Heart right ventricle (tissue), 16 donors: ENCODE results near the gene BTG1. TPM values are rescaled to one million over a fixed set of nuclear protein-coding genes. Genes with fewer than 3 reads are reported as not detected.

ENCODE experiments used
- ATAC-seq, 8 donors: fragments of 200-7000 bp; cut with Tn5 transposase; one replicate each; pipeline ENCODE4 v1.9.1; 2020; ENCODE audit warnings: mild to moderate bottlenecking in 8 of 8, moderate library complexity in 8 of 8, moderate number of reproducible peaks in 1 of 8
- DNase-seq, 2 donors: peaks; one replicate each; pipeline ENCODE4 v3.0.0-alpha.2; 2020
- H3K27ac ChIP-seq, 10 donors: fragments of 200-600 bp; sonication (generic) in 2 of 10; one replicate each; pipeline versions ENCODE4 v1.5.0 to v1.8.0; 2020 to 2022; ENCODE audit warnings: mild to moderate bottlenecking in 3 of 10
- H3K27me3 ChIP-seq, 7 donors: fragments of 200-600 bp; one replicate each; pipeline ENCODE4 v1.8.0; 2021 to 2022; ENCODE audit warnings: mild to moderate bottlenecking in 2 of 7
- H3K36me3 ChIP-seq, 9 donors: fragments of 200-600 bp; sonication (generic) in 1 of 9; one replicate each; pipeline versions ENCODE4 v1.5.0 to v1.8.0; 2020 to 2022; ENCODE audit warnings: mild to moderate bottlenecking in 2 of 9
- H3K4me1 ChIP-seq, 9 donors: fragments of 200-600 bp; sonication (generic) in 1 of 9; one replicate each; pipeline versions ENCODE4 v1.5.0 to v1.8.0; 2020 to 2022; ENCODE audit warnings: mild to moderate bottlenecking in 4 of 9
- H3K4me3 ChIP-seq, 10 donors: fragments of 200-600 bp; sonication (generic) in 2 of 10; one replicate each; pipeline versions ENCODE4 v1.5.0 to v1.8.0; 2020 to 2022; ENCODE audit warnings: mild to moderate bottlenecking in 7 of 10, moderate library complexity in 2 of 10
- H3K9me3 ChIP-seq, 11 donors: fragments of 200-600 bp in 10 of 11; sonication (generic) in 2 of 11; one replicate each; pipeline versions ENCODE4 v1.5.0 to v1.8.0; 2013 to 2022; ENCODE audit warnings: mild to moderate bottlenecking in 2 of 11, control low read depth in 1 of 11, moderate library complexity in 1 of 11
- CTCF ChIP-seq, 9 donors: fragments of 200-600 bp; sonication (generic) in 2 of 9; IDR thresholded peaks; one replicate each; pipeline versions ENCODE4 v1.5.0 to v1.8.0; 2021 to 2022; ENCODE audit warnings: antibody characterized with exemption in 9 of 9, mild to moderate bottlenecking in 5 of 9, moderate library complexity in 1 of 9
- WGBS, 2 donors: extraction: QIAGEN DNeasy Blood & Tissue Kit; methylation state at CpG; one replicate each; pipeline ENCODE4 v1.1.7; 2013; ENCODE audit warnings: inconsistent platforms in 1 of 2; 5-methylcytosine and 5-hydroxymethylcytosine counted together
- intact Hi-C, 10 donors: fragments of 100-400 bp; cut with DNase I; formaldehyde crosslinking; loops; one replicate each; pipeline versions ENCODE4 v1.11.1 to v1.14.2; 2022
- polyA plus RNA-seq, 2 donors: library from polyadenylated mRNA; stranded (reverse); fragments of 200-250 nt; gene quantifications; one replicate each; pipeline ENCODE4 v1.2.3, GENCODE V29; 2013
- total RNA-seq, 10 donors: library from RNA; stranded (reverse); fragmentation: NEBNext Ultra II Directional in 3 of 10; extraction: Animal tissue kit (Norgen Biotek cat#: 25700) in 3 of 10; gene quantifications; one replicate each; pipeline versions ENCODE4 v1.2.1 to v1.2.4, GENCODE V29; 2021 to 2023
- donor health status: Arrhythmogenic right ventricular cardiomyopathy.
- donor health status: ischemic (EF 13 %, LVEDD 7.1; RV severe dilation, severe dysfunction).
- donor health status: healthy with polysubstance abuse.
- donor health status: DM: no; HTN: yes; CAD: no.
- donor health status: DM: no; HTN: no; CAD: no.
- donor health status: ischemic (EF 25% LVEDD 6.9; RV normal size, moderate dysfunction).
- donor health status: ischemic (EF 25% LVEDD 5.7; RV mildly dilated, moderate dysfunction).
- donor health status: healthy.
- donor health status: DM: yes; HTN: yes; CAD: no.
- donor health status: Ischemic cardiomyopathy.
- donor health status: ischemic (EF 35%, LVEDD 5.7; RV mildly dilated, moderate dysfunction).
- donor health status: nonischemic (EF 11% LVEDD 7.7; RV severe dilation, severe dysfunction).
- donor health status: DM: yes; HTN: yes; CAD: no.
- donor health status: PGD.
- donor health status: ischemic (EF 29% LVEDD 5.4; RV normal size, mild dysfunction).
- donor health status: nonischemic (EF 23%, LVEDD 6.1; RV moderate dilation, normal function).

BTG1 gene
- total and polyA plus RNA-seq, 12 donors: 20.0 to 127 (median 61.0) TPM

- intact Hi-C loops: loop anchor here (2.0 to 10.0 kb wide), 20 partner anchors 81 to 762 kb away; no protein-coding TSS in a partner anchor
These were observed 1.0 kb upstream of the BTG1 start for GRCh38 chr12:92146497-92147224.

GRCh38 chr12:92145481-92145730 lies 240 bp downstream of the BTG1 start:
- DNase-seq: no peak
- no peak for TF ChIP-seq CTCF (IDR thresholded peaks at IDR 0.05)
- Histone ChIP-seq H3K4me1 (peaks cover 0 to 31% (median 8%) of the 10 kb centered on the region in 9 donors), H3K36me3 (peaks cover 0 to 43% (median 5%) of the 10 kb centered on the region in 9 donors), H3K9me3 (no peaks in the 10 kb centered on the region), H3K27ac (peak overlapping the region; percentile 84 to 99 (median 98)), H3K27me3 (no peaks in the 10 kb centered on the region), H3K4me3 (peak overlapping the region; percentile 83 to 98 (median 90))
- 0 to 1% methylated on average over 28 of the region's 28 CpGs for whole genome bisulfite sequencing, 2 donors
- ATAC-seq: peak in 6 of 8 donors; percentile 0 to 11 (median 0)
- intact Hi-C loops: loop anchor here (2.0 to 10.0 kb wide), 24 partner anchors 82 to 761 kb away; no protein-coding TSS in a partner anchor

More at GRCh38 chr12:92146497-92147224, 1.0 kb upstream of the BTG1 start:
- Histone ChIP-seq H3K27ac (peak overlapping the region; percentile 83 to 98 (median 90)), H3K9me3 (no peaks in the 10 kb centered on the region), H3K36me3 (peaks cover 0 to 32% (median 5%) of the 10 kb centered on the region in 9 donors), H3K4me3 (peak overlapping the region; percentile 66 to 95 (median 83)), H3K27me3 (no peaks in the 10 kb centered on the region), H3K4me1 (peaks cover 0 to 31% (median 8%) of the 10 kb centered on the region in 9 donors)
- no peak for DNase-seq
- ATAC-seq: no peak
- no peak for TF ChIP-seq CTCF (IDR thresholded peaks at IDR 0.05)
- 5 to 7% methylated on average over 14 of the region's 14 CpGs for WGBS, 2 donors

- no peaks in the 10 kb centered on the region for H3K27me3 ChIP-seq
- TF ChIP-seq CTCF (IDR thresholded peaks at IDR 0.05): peak in 3 of 9 donors; percentile 13 to 42 (median 20)
- peaks cover 0 to 43% (median 5%) of the 10 kb centered on the region in 9 donors for H3K36me3 ChIP-seq
- peaks cover 0 to 35% (median 11%) of the 10 kb centered on the region in 9 donors for H3K4me1 ChIP-seq
- ATAC-seq (peak; percentile 3 to 28 (median 9)), DNase-seq (peak; percentile 52 to 57)
- WGBS, 2 donors: 0% methylated on average over 65 to 69 of the region's 69 CpGs
- H3K4me3 ChIP-seq: peak overlapping the region; percentile 83 to 98 (median 90)
- peak overlapping the region; percentile 84 to 99 (median 98) for H3K27ac ChIP-seq
- H3K9me3 ChIP-seq: no peaks in the 10 kb centered on the region
- intact Hi-C loops: loop anchor here (1.0 to 10.0 kb wide), 31 partner anchors 82 to 763 kb away; no protein-coding TSS in a partner anchor
These were observed 790 bp downstream of the BTG1 start for GRCh38 chr12:92144631-92145480.
